HepG2 (cell line): ENCODE measurements around the gene TANGO6. TPM values are rescaled to one million over a fixed set of nuclear protein-coding genes. Genes with fewer than 3 reads are reported as not detected.

Experiments used
- DDIT3 ChIP-seq: sonication (generic); formaldehyde crosslinking; IDR thresholded peaks from 2 replicates; pipeline ENCODE4 v1.4.0; 2020; ENCODE audit warnings: mild to moderate bottlenecking, missing genetic modification reagents
- DPF2 ChIP-seq: sonication (generic); formaldehyde crosslinking; IDR thresholded peaks from 2 replicates; pipeline ENCODE4 v1.4.0; 2020; ENCODE audit warnings: mild to moderate bottlenecking, low read depth, missing genetic modification reagents, borderline replicate concordance
- HMGXB4 ChIP-seq, 2 experiments: sonication (generic) in 1 of 2; formaldehyde crosslinking in 1 of 2; IDR thresholded peaks; 2 replicates each; pipeline versions ENCODE4 v1.4.0 to v1.6.1; 2018 to 2020; ENCODE audit warnings: missing genetic modification reagents in 2 of 2, borderline replicate concordance in 1 of 2, low read depth in 1 of 2, mild to moderate bottlenecking in 1 of 2, missing biosample characterization in 1 of 2
- HOMEZ ChIP-seq: IDR thresholded peaks from 2 replicates; pipeline ENCODE4 v1.6.1; 2016; ENCODE audit warnings: low read depth
- KDM5B ChIP-seq: sonication (generic); formaldehyde crosslinking; IDR thresholded peaks from 2 replicates; pipeline ENCODE4 v1.4.0; 2020; ENCODE audit warnings: missing genetic modification reagents, mild to moderate bottlenecking, borderline replicate concordance
- KLF6 ChIP-seq: IDR thresholded peaks from 2 replicates; pipeline ENCODE4 v1.8.0; 2016; ENCODE audit warnings: missing biosample characterization, missing genetic modification reagents
- MAFG ChIP-seq: sonication (generic); formaldehyde crosslinking; IDR thresholded peaks from 2 replicates; pipeline ENCODE4 v1.5.1; 2020; ENCODE audit warnings: mild to moderate bottlenecking, missing genetic modification reagents
- MTA1 ChIP-seq: sonication (generic); formaldehyde crosslinking; IDR thresholded peaks from 2 replicates; pipeline ENCODE4 v1.4.0; 2020; ENCODE audit warnings: missing genetic modification reagents, mild to moderate bottlenecking, borderline replicate concordance
- PBX3 ChIP-seq: sonication (generic); formaldehyde crosslinking; IDR thresholded peaks from 2 replicates; pipeline ENCODE4 v1.8.1; 2023; ENCODE audit warnings: missing genetic modification reagents, inconsistent platforms, borderline replicate concordance
- ZFYVE20 ChIP-seq: sonication (generic); formaldehyde crosslinking; IDR thresholded peaks from 2 replicates; pipeline ENCODE4 v1.8.0; 2023; ENCODE audit warnings: low read depth, mild to moderate bottlenecking, moderate library complexity, missing genetic modification reagents, borderline replicate concordance
- ZMYM2 ChIP-seq: sonication (generic); formaldehyde crosslinking; IDR thresholded peaks from 2 replicates; pipeline ENCODE4 v1.8.0; 2022; ENCODE audit warnings: mild to moderate bottlenecking, missing genetic modification reagents
- ZNF280B ChIP-seq: sonication (generic); formaldehyde crosslinking; IDR thresholded peaks from 2 replicates; pipeline ENCODE4 v1.5.0; 2020; ENCODE audit warnings: missing genetic modification reagents, mild to moderate bottlenecking, borderline replicate concordance
- ZNF546 ChIP-seq: sonication (generic); formaldehyde crosslinking; conservative IDR thresholded peaks from 2 replicates; pipeline ENCODE4 v1.8.1; 2023; ENCODE audit warnings: mild to moderate bottlenecking, missing genetic modification reagents
- ZNF556 ChIP-seq: sonication (generic); formaldehyde crosslinking; IDR thresholded peaks from 2 replicates; pipeline ENCODE4 v1.4.0; 2020; ENCODE audit warnings: mild to moderate bottlenecking, missing genetic modification reagents, borderline replicate concordance
- ZNF788 ChIP-seq: sonication (generic); formaldehyde crosslinking; IDR thresholded peaks from 2 replicates; pipeline ENCODE4 v1.5.0; 2020; ENCODE audit warnings: mild to moderate bottlenecking, missing genetic modification reagents, borderline replicate concordance
- ZUFSP ChIP-seq: sonication (generic); formaldehyde crosslinking; IDR thresholded peaks from 2 replicates; pipeline ENCODE4 v1.9.0; 2021; ENCODE audit warnings: missing genetic modification reagents, mild to moderate bottlenecking, borderline replicate concordance
- polyA plus RNA-seq, 8 experiments: library from polyadenylated mRNA; depleted of rRNA in 3 of 8; stranded (reverse) in 7 of 8; unstranded in 1 of 8; fragments of >200 nt; fragmentation: Illumina TruSeq in 4 of 8; extraction: Trizol in 4 of 8; gene quantifications; 2 replicates each; pipeline versions ENCODE4 v1.2.1 to v1.2.3, GENCODE V29; 2011 to 2016; ENCODE audit warnings: low read depth in 4 of 8, missing spikeins in 1 of 8, mixed read lengths in 1 of 8; ENCODE audit not compliant: insufficient read depth in 1 of 8
- total RNA-seq, 5 experiments: library from RNA; depleted of rRNA; stranded (reverse); fragments of >200 nt; fragmentation: Illumina TruSeq; extraction: Trizol; gene quantifications; 2 replicates each; pipeline ENCODE4 v1.2.3, GENCODE V29; 2016; ENCODE audit warnings: low read depth in 1 of 5
- TF ChIP-seq, protein P1 (sequence below): sonication (generic); formaldehyde crosslinking; IDR thresholded peaks from 2 replicates; pipeline ENCODE4 v1.4.0; 2020; ENCODE audit warnings: missing genetic modification reagents

The TANGO6 gene
- total and polyA plus RNA-seq, 2 of the 13 experiments (the other 11 are each of a cell fraction or from before 2014, with no cell fraction given): 7.2 to 13.3 TPM

- TF ChIP-seq HOMEZ (CRISPR knock-in tag) (peak; percentile 15; the same call in 1 of the 2 replicates), ZNF280B (CRISPR knock-in tag) (no peak), ZNF556 (peak; percentile 98), ZNF788 (CRISPR knock-in tag) (peak; percentile 62; the same call in 1 of the 2 replicates), DDIT3 (CRISPR knock-in tag) (no peak), DPF2 (CRISPR knock-in tag) (0 out of 2 replicates have a peak, but pooled peaks have one; percentile 18), ZUFSP (no peak), KLF6 (0 out of 2 replicates have a peak, but pooled peaks have one; percentile 71), MAFG (CRISPR knock-in tag) (no peak), HMGXB4 (CRISPR knock-in tag; IDR thresholded peaks at IDR 0.05; ENCODE audit: borderline replicate concordance in 1 of 2, low read depth in 1 of 2) (peak; percentile 76 to 97; a peak in 3 of 4 replicates), MTA1 (CRISPR knock-in tag) (peak; percentile 95), KDM5B (CRISPR knock-in tag) (peak; percentile 84; the same call in 1 of the 2 replicates), PBX3 (no peak), ZFYVE20 (CRISPR knock-in tag) (no peak), ZNF546 (CRISPR knock-in tag) (0 out of 2 replicates have a peak, but pooled peaks have one; percentile 64), ZMYM2 (no peak)
- TF ChIP-seq, protein P1, sequence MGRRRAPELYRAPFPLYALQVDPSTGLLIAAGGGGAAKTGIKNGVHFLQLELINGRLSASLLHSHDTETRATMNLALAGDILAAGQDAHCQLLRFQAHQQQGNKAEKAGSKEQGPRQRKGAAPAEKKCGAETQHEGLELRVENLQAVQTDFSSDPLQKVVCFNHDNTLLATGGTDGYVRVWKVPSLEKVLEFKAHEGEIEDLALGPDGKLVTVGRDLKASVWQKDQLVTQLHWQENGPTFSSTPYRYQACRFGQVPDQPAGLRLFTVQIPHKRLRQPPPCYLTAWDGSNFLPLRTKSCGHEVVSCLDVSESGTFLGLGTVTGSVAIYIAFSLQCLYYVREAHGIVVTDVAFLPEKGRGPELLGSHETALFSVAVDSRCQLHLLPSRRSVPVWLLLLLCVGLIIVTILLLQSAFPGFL (CRISPR knock-in tag): peak; percentile 77; the same call in 1 of the 2 replicates
These were observed at the start of gene TANGO6 (continued) for GRCh38 chr16:68843482-68844210.
